Measurements from ENCODE around the gene DAAM1.

DAAM1 gene

DNA sequence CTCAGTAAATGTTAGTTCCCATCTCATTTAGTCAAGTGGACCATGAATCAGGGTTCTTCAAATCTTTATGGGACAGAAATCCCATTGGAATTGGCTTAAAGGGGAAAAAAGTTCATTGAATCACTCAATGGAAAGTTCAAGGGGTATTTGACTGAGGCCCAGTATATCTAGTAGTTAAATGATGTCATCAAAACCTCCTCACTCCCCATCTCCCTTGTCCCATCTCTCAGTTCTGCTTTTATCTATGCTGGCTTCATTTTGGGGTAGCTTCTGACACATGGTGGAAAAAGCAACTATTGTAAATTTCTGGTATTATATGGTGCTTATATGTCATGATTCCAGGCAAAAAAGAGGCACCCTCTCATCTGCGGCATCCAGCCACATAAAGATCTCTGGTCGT, 51.9 kb downstream of the DAAM1 start:
- Histone ChIP-seq H3K27me3 (no peaks in the 10 kb centered on the region), H3K36me3 (0 out of 22 replicates have a peak, but pooled peaks cover 0 to 8% (median 0%) of the 10 kb centered on the region in 11 experiments), H4K20me1 (peaks cover 0 to 5% (median 0%) of the 10 kb centered on the region in 11 experiments; a peak in 2 of 22 replicates), H3K9me3 (replicated peaks in 1 of 11) (peaks cover 0 to 15% (median 0%) of the 10 kb centered on the region in 11 experiments; a peak in 4 of 22 replicates), H3K4me2 (peak overlapping the region; percentile 22 to 70 (median 43)), H3K4me3 (no peak overlapping the region), H3K9ac (no peak overlapping the region), H3K4me1 (peaks cover 16 to 21% (median 18%) of the 10 kb centered on the region in 10 experiments), H3K27ac (no peak overlapping the region)
- TF ChIP-seq Cebpa-rat (IDR thresholded peaks at IDR 0.05), result no peak

DNA sequence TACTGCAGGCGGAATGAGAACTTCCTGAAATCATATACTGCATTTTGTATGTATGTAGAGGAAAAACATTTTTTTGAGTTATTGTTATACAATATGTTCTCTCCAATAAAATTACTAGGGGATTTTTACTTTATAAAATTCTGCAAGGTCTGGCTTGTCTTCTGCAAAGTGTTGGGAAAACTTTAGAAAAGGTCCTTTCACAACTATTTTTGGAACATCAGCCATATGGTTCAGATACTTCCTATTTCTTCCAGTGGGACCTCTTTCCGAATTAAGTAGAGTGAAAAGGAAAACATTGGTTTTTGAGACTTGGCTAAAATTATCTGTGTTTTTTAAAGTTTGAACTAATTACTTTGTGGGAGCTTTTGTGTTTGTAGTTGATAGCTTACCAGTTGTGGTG, 52.7 kb downstream of the DAAM1 start:
- Histone ChIP-seq H3K27ac (peak overlapping the region in 1 of 11 experiments; percentile 10; a peak in 3 of 22 replicates), H3K4me3 (no peak overlapping the region), H4K20me1 (peaks cover 0 to 4% (median 0%) of the 10 kb centered on the region in 11 experiments; a peak in 2 of 22 replicates), H3K4me1 (peaks cover 16 to 21% (median 18%) of the 10 kb centered on the region in 10 experiments), H3K9ac (no peak overlapping the region), H3K9me3 (replicated peaks in 1 of 11) (peaks cover 0 to 15% (median 0%) of the 10 kb centered on the region in 11 experiments; a peak in 4 of 22 replicates), H3K36me3 (0 out of 22 replicates have a peak, but pooled peaks cover 0 to 8% (median 0%) of the 10 kb centered on the region in 11 experiments), H3K4me2 (peak overlapping the region; percentile 22 to 70 (median 43); a peak in 19 of 22 replicates), H3K27me3 (no peaks in the 10 kb centered on the region)
- no peak for TF ChIP-seq Cebpa-rat (IDR thresholded peaks at IDR 0.05)

- Histone ChIP-seq H3K4me2 (no peak overlapping the region), H3K27ac (no peak overlapping the region), H3K4me1 (peaks cover 16 to 21% (median 18%) of the 10 kb centered on the region in 10 experiments), H3K9me3 (replicated peaks in 1 of 11) (peaks cover 0 to 15% (median 0%) of the 10 kb centered on the region in 11 experiments; a peak in 5 of 22 replicates), H3K36me3 (0 out of 22 replicates have a peak, but pooled peaks cover 0 to 8% (median 0%) of the 10 kb centered on the region in 11 experiments), H3K9ac (no peak overlapping the region), H4K20me1 (no peaks in the 10 kb centered on the region), H3K4me3 (no peak overlapping the region), H3K27me3 (no peaks in the 10 kb centered on the region)
- TF ChIP-seq Cebpa-rat (IDR thresholded peaks at IDR 0.05), result no peak
Measured at GRCh38 chr14:59243174-59243573, 54.7 kb downstream of the DAAM1 start.

DNA sequence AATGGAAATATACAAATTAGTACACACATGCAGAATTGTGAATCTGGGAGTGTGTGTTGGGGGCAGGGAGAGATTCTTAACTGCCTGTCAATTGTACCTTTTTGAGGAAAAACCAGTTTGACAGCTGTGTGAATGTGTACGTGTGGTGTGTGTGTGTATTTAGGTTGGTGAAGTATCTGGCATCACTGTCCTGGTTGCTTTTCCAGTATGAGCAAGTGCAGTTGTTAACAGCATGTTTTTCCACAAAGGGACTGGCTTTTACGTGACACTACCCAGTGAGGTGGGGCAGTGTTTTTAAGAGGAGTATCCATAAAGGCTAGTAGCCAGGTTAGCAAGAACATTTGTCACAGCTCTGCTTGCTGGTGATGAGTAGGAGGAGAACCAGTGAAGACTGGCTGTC, 56.1 kb downstream of the DAAM1 start:
- peaks cover 16 to 21% (median 18%) of the 10 kb centered on the region in 10 experiments for H3K4me1 ChIP-seq
- H3K9ac ChIP-seq, result no peak overlapping the region
- H4K20me1 ChIP-seq, result 0 out of 22 replicates have a peak, but pooled peaks cover 0 to 3% (median 0%) of the 10 kb centered on the region in 11 experiments
- no peaks in the 10 kb centered on the region for H3K27me3 ChIP-seq
- H3K9me3 ChIP-seq (replicated peaks in 1 of 11), result peaks cover 0 to 15% (median 0%) of the 10 kb centered on the region in 11 experiments; a peak in 5 of 22 replicates
- H3K4me3 ChIP-seq, result no peak overlapping the region
- no peak overlapping the region for H3K27ac ChIP-seq
- H3K4me2 ChIP-seq, result no peak overlapping the region
- H3K36me3 ChIP-seq, result 0 out of 22 replicates have a peak, but pooled peaks cover 0 to 8% (median 0%) of the 10 kb centered on the region in 11 experiments
- no peak for TF ChIP-seq Cebpa-rat (IDR thresholded peaks at IDR 0.05)

GRCh38 chr14:59245809-59246295, 57.4 kb downstream of the DAAM1 start:
- Histone ChIP-seq H3K27ac (no peak overlapping the region), H3K4me2 (no peak overlapping the region), H3K9ac (no peak overlapping the region), H4K20me1 (peaks cover 0 to 3% (median 0%) of the 10 kb centered on the region in 11 experiments; a peak in 2 of 22 replicates), H3K4me1 (peaks cover 8 to 12% (median 9%) of the 10 kb centered on the region in 10 experiments), H3K36me3 (0 out of 22 replicates have a peak, but pooled peaks cover 0 to 8% (median 0%) of the 10 kb centered on the region in 11 experiments), H3K4me3 (no peak overlapping the region), H3K9me3 (replicated peaks in 1 of 11) (peaks cover 0 to 15% (median 0%) of the 10 kb centered on the region in 11 experiments; a peak in 5 of 22 replicates), H3K27me3 (no peaks in the 10 kb centered on the region)
- no peak for TF ChIP-seq Cebpa-rat (IDR thresholded peaks at IDR 0.05)

GRCh38 chr14:59246566-59246965, 58.1 kb downstream of the DAAM1 start:
- Histone ChIP-seq H3K4me3 (no peak overlapping the region), H3K4me1 (peaks cover 1 to 4% (median 2%) of the 10 kb centered on the region in 10 experiments; a peak in 17 of 20 replicates), H3K27ac (no peak overlapping the region), H3K27me3 (no peaks in the 10 kb centered on the region), H3K36me3 (0 out of 22 replicates have a peak, but pooled peaks cover 0 to 8% (median 0%) of the 10 kb centered on the region in 11 experiments), H3K9me3 (replicated peaks in 1 of 11) (peaks cover 0 to 15% (median 0%) of the 10 kb centered on the region in 11 experiments; a peak in 5 of 22 replicates), H3K4me2 (no peak overlapping the region), H4K20me1 (peaks cover 0 to 9% (median 0%) of the 10 kb centered on the region in 11 experiments; a peak in 2 of 22 replicates), H3K9ac (no peak overlapping the region)
- no peak for TF ChIP-seq Cebpa-rat (IDR thresholded peaks at IDR 0.05)

- Histone ChIP-seq H3K9ac (no peak overlapping the region), H3K4me2 (no peak overlapping the region), H3K27me3 (no peaks in the 10 kb centered on the region), H3K27ac (no peak overlapping the region), H4K20me1 (peaks cover 0 to 22% (median 0%) of the 10 kb centered on the region in 11 experiments; a peak in 2 of 22 replicates), H3K36me3 (0 out of 22 replicates have a peak, but pooled peaks cover 0 to 8% (median 0%) of the 10 kb centered on the region in 11 experiments), H3K9me3 (replicated peaks in 1 of 11) (peaks cover 0 to 15% (median 0%) of the 10 kb centered on the region in 11 experiments; a peak in 4 of 22 replicates), H3K4me3 (no peak overlapping the region), H3K4me1 (no peaks in the 10 kb centered on the region)
- TF ChIP-seq Cebpa-rat (IDR thresholded peaks at IDR 0.05), result no peak
Measured at GRCh38 chr14:59247801-59248584, 59.5 kb downstream of the DAAM1 start.

GRCh38 chr14:59249029-59249428, 60.6 kb downstream of the DAAM1 start:
- H4K20me1 ChIP-seq, result peaks cover 0 to 22% (median 0%) of the 10 kb centered on the region in 11 experiments; a peak in 2 of 22 replicates

More at GRCh38 chr14:59249029-59249428, 60.6 kb downstream of the DAAM1 start:
- no peak overlapping the region for H3K9ac ChIP-seq
- H3K36me3 ChIP-seq, result 0 out of 22 replicates have a peak, but pooled peaks cover 0 to 2% (median 0%) of the 10 kb centered on the region in 11 experiments
- H3K4me3 ChIP-seq, result no peak overlapping the region
- H3K4me2 ChIP-seq, result no peak overlapping the region
- peaks cover 0 to 5% (median 0%) of the 10 kb centered on the region in 11 experiments; a peak in 3 of 22 replicates for H3K9me3 ChIP-seq (replicated peaks in 1 of 11)
- TF ChIP-seq Cebpa-rat (IDR thresholded peaks at IDR 0.05), result no peak
- H3K27ac ChIP-seq, result no peak overlapping the region
- peaks cover 0 to 8% (median 0%) of the 10 kb centered on the region in 10 experiments; a peak in 1 of 20 replicates for H3K4me1 ChIP-seq
- H3K27me3 ChIP-seq, result no peaks in the 10 kb centered on the region
